ENCODE measurements around the gene YPEL1.
"Not testable (repeated sequence)": the region's sequence is repeated elsewhere in the genome, so short reads cannot be mapped to it uniquely, and the experiment has no call there.

Gene YPEL1

DNA sequence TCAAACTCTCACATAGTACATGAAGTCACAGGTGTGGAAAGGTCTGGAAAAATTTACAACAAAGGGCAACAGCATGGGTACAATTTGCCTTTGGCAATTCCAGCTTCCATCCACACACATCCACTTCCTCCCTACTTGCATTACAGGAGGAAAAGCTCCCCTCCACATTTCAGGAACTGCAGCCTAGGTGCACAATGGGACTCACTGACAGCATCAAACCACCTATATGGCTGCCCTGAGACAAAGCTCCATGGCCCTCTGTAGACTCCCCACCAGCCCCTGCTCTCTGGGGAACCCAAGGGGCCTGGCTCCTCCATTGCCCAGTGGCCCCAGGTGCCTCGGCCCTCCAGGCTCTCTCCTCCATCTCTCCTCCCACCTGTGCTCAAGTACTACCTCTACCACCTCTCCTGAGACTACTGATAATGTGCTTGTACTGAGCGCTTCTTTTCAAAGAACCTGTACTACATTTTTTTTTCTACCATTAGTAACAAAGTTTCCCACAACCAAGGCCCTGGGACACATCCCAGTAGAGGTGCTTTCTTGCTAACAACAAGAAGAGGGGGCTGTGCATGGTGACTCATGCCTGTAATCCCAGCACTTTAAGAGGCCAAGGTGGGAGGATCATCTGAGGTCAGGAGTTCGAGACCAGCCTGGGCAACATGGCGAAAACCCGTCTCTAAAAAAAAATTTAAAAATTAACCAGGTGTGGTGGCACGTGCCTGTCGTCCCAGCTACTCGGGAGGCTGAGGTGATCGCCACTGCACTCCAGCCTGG lies 4.9 kb downstream of the YPEL1 start:
- H3K4me3 ChIP-seq (ENCODE audit: low read depth, low read length), result no peak overlapping the region
- DNase-seq (ENCODE audit: low read depth), result no peak
- TF ChIP-seq, protein P1, sequence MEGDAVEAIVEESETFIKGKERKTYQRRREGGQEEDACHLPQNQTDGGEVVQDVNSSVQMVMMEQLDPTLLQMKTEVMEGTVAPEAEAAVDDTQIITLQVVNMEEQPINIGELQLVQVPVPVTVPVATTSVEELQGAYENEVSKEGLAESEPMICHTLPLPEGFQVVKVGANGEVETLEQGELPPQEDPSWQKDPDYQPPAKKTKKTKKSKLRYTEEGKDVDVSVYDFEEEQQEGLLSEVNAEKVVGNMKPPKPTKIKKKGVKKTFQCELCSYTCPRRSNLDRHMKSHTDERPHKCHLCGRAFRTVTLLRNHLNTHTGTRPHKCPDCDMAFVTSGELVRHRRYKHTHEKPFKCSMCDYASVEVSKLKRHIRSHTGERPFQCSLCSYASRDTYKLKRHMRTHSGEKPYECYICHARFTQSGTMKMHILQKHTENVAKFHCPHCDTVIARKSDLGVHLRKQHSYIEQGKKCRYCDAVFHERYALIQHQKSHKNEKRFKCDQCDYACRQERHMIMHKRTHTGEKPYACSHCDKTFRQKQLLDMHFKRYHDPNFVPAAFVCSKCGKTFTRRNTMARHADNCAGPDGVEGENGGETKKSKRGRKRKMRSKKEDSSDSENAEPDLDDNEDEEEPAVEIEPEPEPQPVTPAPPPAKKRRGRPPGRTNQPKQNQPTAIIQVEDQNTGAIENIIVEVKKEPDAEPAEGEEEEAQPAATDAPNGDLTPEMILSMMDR (IDR thresholded peaks at IDR 0.05; ENCODE audit: low read depth, low read length, missing control alignments), result no peak

DNA sequence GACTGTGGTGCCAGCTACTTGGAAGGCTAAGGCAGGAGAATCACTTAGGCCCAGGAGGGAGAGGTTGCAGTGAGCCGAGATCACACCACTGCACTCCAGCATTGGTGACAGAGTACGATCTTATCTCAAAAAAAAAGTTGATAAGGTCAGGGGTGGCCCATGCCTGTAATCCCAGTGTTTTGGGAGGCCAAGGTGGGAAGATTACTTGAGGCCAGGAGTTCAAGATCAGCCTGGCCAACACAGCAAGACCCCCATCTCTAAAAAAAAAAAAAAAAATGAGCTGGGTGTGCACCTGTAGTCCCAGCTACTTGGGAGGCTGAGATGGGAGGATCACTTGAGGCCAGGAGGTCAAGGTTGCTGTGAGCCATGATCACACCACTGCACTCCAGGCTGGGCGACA lies 6.4 kb downstream of the YPEL1 start:
- H3K4me3 ChIP-seq (ENCODE audit: low read depth, low read length); DNase-seq (ENCODE audit: low read depth): not testable (repeated sequence)

DNA sequence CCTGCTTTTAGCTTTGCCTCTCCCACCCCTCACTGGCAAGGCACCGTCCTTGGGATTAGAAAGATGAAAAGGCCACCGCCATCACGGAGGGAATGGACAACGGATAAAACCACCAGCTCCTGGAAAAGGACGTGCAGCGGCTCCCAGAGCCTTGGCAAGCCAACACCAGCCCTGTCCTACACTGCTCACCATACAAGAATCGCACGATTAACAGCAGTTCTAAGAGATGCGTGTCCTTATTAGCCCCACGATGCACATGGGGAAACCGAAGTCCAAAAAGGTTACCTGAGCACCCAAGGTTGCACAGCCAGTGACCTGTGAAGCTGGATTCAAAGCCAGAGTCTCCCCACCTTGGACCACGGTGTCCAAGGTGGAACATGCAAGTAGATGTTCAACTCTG lies 7.3 kb downstream of the YPEL1 start:
- no peak overlapping the region for H3K4me3 ChIP-seq (ENCODE audit: low read depth, low read length)
- TF ChIP-seq, protein P1 (IDR thresholded peaks at IDR 0.05; ENCODE audit: low read depth, low read length, missing control alignments), result no peak
- DNase-seq (ENCODE audit: low read depth), result no peak

DNA sequence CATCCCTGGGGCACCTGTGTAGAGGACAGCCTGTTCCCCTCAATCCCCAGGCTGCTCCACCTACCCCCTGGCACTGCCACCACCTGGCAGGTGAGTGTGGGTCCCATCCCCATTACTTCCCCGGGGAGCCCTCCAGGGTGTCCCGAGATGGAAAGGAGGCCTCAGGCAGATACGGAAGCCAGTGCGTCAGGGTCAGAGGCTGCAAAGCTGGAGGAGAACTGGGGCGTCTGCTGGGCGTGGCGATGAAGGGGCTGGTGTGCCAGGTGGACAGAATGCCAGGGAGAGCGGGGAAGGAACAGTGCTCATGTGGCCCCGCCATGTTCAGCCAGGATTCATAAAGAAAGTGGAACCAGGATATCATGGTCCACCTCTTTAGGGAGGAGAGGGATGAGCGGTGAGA lies 7.8 kb downstream of the YPEL1 start:
- DNase-seq (ENCODE audit: low read depth), result no peak
- TF ChIP-seq, protein P1 (IDR thresholded peaks at IDR 0.05; ENCODE audit: low read depth, low read length, missing control alignments), result no peak
- no peak overlapping the region for H3K4me3 ChIP-seq (ENCODE audit: low read depth, low read length)

DNA sequence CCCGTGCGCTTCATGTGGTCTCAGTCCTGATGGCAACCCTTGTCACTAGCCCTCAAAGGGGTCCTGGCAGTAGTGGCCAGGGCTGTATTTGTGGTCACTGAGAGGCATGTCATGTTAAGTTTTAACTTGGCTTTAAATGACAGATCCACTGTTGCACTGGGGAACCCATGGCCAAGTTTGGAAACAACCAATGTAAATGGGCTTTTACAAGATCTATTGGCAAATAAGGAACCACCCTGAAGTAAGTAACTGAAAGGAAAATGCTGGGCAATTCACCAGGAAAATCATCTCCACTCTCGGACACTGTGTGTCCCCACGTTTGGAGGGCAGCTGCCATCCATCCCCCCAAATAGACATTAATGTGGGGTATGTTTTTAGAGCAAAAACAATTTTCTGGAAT lies 8.4 kb downstream of the YPEL1 start:
- no peak for DNase-seq (ENCODE audit: low read depth)
- no peak overlapping the region for H3K4me3 ChIP-seq (ENCODE audit: low read depth, low read length)
- TF ChIP-seq, protein P1 (IDR thresholded peaks at IDR 0.05; ENCODE audit: low read depth, low read length, missing control alignments), result no peak

DNA sequence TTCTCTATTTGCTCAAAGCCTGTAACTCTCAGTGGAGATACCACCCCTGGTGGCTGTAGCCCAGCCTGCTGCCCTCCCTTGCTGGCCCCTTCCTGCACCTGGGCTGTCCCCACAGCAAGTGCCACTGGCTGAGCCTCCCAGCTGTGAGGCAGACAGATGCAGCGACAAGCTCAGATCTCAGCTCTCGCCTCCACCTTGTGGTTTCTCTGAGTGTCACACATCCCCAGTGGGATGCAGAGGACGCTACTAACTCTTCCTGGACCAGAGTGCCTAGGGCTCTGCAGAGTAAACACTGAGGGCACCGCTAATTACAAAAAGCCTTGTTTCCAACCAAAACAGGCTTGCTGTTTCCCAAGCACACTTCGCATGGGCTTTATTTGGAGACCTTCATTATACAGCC lies 8.9 kb downstream of the YPEL1 start:
- no peak overlapping the region for H3K4me3 ChIP-seq (ENCODE audit: low read depth, low read length)
- DNase-seq (ENCODE audit: low read depth), result no peak
- TF ChIP-seq, protein P1 (IDR thresholded peaks at IDR 0.05; ENCODE audit: low read depth, low read length, missing control alignments), result peak; percentile 68

DNA sequence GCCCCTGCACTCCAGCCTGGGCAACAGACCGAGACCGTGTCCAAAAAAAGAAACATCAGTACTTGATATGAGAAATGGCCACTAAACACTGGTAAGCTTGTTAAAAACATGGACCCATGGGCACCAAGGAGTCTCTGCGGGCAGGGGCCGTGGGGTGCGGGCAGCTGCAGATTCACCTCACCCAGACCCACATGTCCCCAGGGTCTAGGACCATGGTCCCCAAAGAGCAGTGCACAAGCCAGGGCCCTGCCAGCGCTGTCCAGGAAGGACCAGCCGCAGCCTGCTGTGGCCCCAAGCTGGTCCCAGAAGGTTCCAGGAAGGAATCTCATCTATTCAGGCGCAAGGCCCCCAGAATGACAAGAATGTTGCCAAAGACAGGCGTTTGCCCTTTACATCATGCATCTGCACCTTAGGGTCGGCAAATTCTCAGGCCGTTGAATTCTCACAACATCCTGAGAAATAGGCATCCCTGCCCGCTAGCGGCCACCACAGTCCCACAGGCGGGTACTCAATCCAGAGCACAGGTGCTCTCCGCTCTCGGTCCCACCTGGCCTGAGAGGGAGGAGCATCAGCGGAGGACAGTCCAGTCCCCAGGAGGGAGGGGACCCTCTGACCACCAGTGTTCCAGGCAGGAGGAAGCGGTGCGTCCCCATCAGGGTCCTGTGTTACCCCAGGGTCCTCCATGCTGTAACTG lies 9.5 kb downstream of the YPEL1 start:
- no peak for DNase-seq (ENCODE audit: low read depth)
- H3K4me3 ChIP-seq (ENCODE audit: low read depth, low read length), result no peak overlapping the region
- TF ChIP-seq, protein P1 (IDR thresholded peaks at IDR 0.05; ENCODE audit: low read depth, low read length, missing control alignments), result no peak

DNA sequence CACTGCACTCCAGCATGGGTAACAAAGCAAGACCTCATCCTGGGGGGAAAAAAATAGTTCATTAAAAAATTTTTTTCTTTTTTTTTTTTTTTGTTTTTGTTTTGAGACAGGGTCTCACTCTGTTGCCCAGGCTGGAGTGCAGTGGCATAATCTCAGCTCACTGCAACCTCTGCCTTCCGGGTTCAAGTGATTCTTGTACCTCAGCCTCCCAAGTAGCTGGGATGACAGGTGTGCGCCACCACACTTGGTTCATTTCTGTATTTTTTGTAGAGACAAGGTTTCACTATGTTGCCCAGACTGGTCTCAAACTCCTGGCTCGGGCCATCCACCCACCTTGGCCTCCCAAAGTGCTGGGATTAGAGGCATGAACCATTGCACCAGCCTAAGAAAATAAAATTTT lies 11.1 kb downstream of the YPEL1 start:
- not testable (repeated sequence) for DNase-seq (ENCODE audit: low read depth); H3K4me3 ChIP-seq (ENCODE audit: low read depth, low read length)

DNA sequence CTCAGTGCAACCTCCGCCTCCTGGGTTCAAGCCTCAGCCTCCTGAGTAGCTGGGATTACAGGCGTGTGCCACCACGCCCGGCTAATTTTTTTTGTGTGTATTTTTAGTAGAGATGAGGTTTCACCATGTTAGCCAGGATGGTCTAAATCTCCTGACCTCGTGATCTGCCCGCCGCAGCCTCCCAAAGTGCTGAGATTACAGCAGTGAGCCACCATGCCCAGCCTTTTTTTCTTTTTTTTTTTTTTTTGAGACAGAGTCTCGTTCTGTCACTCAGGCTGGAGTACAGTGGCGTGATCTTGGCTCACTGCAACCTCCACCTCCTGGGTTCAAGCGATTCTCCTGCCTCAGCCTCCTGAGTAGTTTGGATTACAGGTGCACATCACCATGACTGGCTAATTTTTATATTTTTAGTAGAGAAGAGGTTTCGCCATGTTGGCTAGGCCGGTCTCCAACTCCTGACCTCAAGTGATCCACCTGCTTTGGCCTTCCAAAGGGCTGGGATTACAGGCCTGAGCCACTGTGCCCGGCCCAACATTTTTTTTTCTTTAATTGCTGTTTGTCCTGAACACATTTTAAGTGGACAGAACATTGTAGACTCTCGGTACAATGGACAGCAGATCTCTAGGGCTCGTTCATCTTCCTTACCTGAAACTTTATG lies 14.3 kb downstream of the YPEL1 start:
- not testable (repeated sequence) for H3K4me3 ChIP-seq (ENCODE audit: low read depth, low read length); DNase-seq (ENCODE audit: low read depth)

DNA sequence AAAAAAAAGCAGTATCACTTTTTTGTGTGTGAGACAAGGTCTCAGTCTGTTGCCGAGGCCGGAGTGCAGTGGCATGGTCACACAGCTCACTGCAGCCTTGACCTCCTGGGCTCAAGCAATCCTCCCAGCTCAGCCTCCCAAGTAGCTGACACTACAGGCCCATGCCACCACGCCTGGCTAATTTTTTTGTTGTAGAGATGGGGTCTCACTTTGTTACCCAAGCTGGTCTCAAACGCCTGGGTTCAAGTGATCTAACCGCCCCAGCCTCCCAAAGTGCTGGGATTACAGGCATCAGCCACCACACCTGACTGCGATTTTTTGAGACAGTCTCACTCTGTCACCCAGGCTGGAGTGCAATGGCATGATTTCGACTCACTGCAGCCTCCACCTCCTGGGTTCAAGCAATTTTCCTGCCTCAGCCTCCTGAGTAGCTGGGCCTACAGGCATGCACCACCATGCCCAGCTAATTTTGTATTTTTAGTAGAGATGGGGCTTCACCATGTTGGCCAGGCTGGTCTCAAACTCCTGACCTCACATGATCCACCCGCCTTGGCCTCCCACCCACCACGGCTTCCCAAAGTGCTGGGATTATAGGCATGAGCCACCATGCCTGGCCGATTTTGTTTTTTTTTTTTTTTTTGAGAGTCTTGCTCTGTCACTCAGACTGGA lies 15.3 kb downstream of the YPEL1 start:
- DNase-seq (ENCODE audit: low read depth); H3K4me3 ChIP-seq (ENCODE audit: low read depth, low read length): not testable (repeated sequence)
